ENCODE results near the gene STYXL2. TPM values are rescaled to one million over a fixed set of nuclear protein-coding genes. Genes with fewer than 3 reads are reported as not detected.

Gene STYXL2
- total RNA-seq (not detected in 2 replicates), polyA plus RNA-seq (not detected in 2 replicates), polyA minus RNA-seq (not detected in 2 replicates), Bru-seq, nascent RNA (not detected), BruChase-seq, experiment 1, labeled RNA remaining after a 6-hour chase (not detected), BruChase-seq, experiment 2, labeled RNA remaining after a 2-hour chase (not detected)
- not detected in 2 replicates for polyA plus RNA-seq (2011; cell fraction: cytosol; rRNA removed)
- not detected in 2 replicates for polyA plus RNA-seq (2011; cell fraction: nucleus; rRNA removed)
- not detected in 2 replicates for polyA plus RNA-seq (2012)
- not detected for polyA minus RNA-seq (2011; cell fraction: cytosol; rRNA and poly(A)+ RNA removed)
- not detected in 2 replicates for polyA minus RNA-seq (2011; cell fraction: nucleus; rRNA and poly(A)+ RNA removed)
- long read RNA-seq = 0 reads

DNA sequence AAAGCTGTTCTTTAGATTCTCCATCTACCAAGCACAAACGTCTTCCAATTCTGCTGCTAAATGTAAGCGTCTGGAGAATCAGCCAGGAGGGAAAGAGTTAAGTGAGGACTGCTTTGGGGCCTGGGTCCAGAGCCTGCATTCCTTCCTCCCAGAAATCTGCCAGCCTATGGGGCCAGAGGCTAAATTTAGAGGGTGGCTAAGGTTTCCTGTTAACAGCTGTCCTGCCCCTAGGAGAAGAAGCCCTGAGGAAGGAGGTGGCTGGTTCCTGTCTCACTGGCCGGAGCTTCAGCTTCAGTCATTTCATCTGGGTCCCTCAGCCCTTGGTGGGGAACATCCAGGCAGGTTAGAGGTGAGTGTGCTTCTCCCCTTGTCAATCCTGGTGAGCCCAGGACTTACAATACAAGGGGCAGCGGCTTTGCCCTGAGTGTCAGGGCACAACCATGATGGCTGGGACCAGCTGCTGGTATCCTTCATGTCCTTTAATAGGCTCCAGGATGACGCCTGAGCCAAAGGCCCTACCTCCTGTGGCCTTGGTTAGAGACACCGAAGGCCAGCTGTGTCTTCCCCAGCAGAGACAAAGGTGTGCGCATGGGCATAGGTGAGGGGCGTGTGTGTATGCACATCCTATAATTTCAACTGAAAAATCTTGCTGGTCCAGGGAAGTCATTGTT is at the start of gene STYXL2:
Gene STYXL2 (plus strand): TSS at position 230 of the 671 bp plus-strand sequence. CDS start 775 bp downstream, outside the sequence.
- Histone ChIP-seq H3K4me1 (ENCODE audit: control insufficient read depth, extremely low read depth, insufficient read depth, low read length) (no peaks in the 10 kb centered on the region), H3K9me1 (replicated peaks; ENCODE audit: control insufficient read depth, extremely low read depth, insufficient read depth, low read length) (no peaks in the 10 kb centered on the region), H3K9ac (replicated peaks; ENCODE audit: extremely low read depth, insufficient read depth, low read length) (no peak within 1 kb of the TSS), H2AFZ (ENCODE audit: low read depth, low read length) (no peak within 1 kb of the TSS), H4K20me1 (replicated peaks; ENCODE audit: control insufficient read depth, extremely low read depth, insufficient read depth, low read length) (no peaks in the 10 kb centered on the region), H3K27ac (ENCODE audit: insufficient read depth, low read depth, low read length) (no peak within 1 kb of the TSS), H3K4me2 (ENCODE audit: insufficient read depth, low read length) (no peak within 1 kb of the TSS), H3K4me3 (replicated peaks in 1 of 3; ENCODE audit: insufficient read depth in 1 of 3, low read depth in 1 of 3, low read length in 3 of 3) (no peak within 1 kb of the TSS), H3K36me3 (ENCODE audit: control insufficient read depth in 2 of 2, extremely low read depth in 1 of 2, insufficient read depth in 2 of 2, low read length in 2 of 2) (no peaks in the 10 kb centered on the region), H3K9me3 (replicated peaks; ENCODE audit: control insufficient read depth, insufficient read depth, low read length) (no peaks in the 10 kb centered on the region), H3K27me3 (ENCODE audit: control insufficient read depth in 2 of 2, insufficient read depth in 2 of 2, low read length in 2 of 2) (no peaks in the 10 kb centered on the region), H3K79me2 (ENCODE audit: control insufficient read depth, insufficient read depth, low read length) (no peaks in the 10 kb centered on the region)
- DNase-seq (ENCODE audit: low read depth, low spot score) (no peak), FAIRE-seq (no peak)
- intact Hi-C loops (cut with micrococcal nuclease) (no loop called here), dilution Hi-C loops (cut with MboI; ENCODE audit: extremely low pct_ligation_motif_present, low sequenced_read_pairs) (no loop called here)
- no peak for TF ChIP-seq POLR2A (IDR thresholded peaks at IDR 0.05; ENCODE audit: low read depth, low read length)
- ChIA-PET CTCF (no interaction called here), POLR2A (no interaction called here)
- BruUV-seq (replicated peaks) = no TSS peak

DNA sequence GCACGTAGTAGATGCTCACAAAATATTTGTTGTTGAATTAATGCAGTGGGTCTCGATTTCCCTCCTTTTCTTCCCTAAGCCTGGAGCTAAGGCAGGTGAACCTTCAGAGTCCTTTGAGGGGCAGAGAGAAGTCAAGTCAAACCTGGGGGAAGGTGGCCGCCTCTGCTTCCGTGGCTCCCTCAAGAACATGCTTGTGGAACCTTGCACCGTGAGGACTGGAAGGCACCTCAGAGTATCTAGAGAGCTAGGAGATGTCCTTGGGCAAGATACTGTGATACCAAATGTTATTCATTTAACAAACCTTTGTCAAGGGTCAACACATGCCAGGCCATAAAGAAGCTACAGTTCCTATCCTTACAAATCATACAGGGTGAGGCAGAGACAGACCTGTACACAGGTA is 42.0 kb upstream of the STYXL2 start:
- no peaks in the 10 kb centered on the region for H3K9me1 ChIP-seq (replicated peaks; ENCODE audit: control insufficient read depth, extremely low read depth, insufficient read depth, low read length)
- no peaks in the 10 kb centered on the region for H3K36me3 ChIP-seq (ENCODE audit: control insufficient read depth in 2 of 2, extremely low read depth in 1 of 2, insufficient read depth in 2 of 2, low read length in 2 of 2)
- no peak for TF ChIP-seq POLR2A (IDR thresholded peaks at IDR 0.05; ENCODE audit: low read depth, low read length)
- TF ChIP-seq, protein P1, sequence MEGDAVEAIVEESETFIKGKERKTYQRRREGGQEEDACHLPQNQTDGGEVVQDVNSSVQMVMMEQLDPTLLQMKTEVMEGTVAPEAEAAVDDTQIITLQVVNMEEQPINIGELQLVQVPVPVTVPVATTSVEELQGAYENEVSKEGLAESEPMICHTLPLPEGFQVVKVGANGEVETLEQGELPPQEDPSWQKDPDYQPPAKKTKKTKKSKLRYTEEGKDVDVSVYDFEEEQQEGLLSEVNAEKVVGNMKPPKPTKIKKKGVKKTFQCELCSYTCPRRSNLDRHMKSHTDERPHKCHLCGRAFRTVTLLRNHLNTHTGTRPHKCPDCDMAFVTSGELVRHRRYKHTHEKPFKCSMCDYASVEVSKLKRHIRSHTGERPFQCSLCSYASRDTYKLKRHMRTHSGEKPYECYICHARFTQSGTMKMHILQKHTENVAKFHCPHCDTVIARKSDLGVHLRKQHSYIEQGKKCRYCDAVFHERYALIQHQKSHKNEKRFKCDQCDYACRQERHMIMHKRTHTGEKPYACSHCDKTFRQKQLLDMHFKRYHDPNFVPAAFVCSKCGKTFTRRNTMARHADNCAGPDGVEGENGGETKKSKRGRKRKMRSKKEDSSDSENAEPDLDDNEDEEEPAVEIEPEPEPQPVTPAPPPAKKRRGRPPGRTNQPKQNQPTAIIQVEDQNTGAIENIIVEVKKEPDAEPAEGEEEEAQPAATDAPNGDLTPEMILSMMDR (IDR thresholded peaks at IDR 0.05; ENCODE audit: extremely low read depth in 1 of 2, insufficient read depth in 1 of 2, low read depth in 1 of 2, low read length in 2 of 2) = no peak
- H3K27me3 ChIP-seq (ENCODE audit: control insufficient read depth in 2 of 2, insufficient read depth in 2 of 2, low read length in 2 of 2) = no peaks in the 10 kb centered on the region
- no TSS peak for BruUV-seq (replicated peaks)
- H2AFZ ChIP-seq (ENCODE audit: low read depth, low read length) = no peak overlapping the region
- POLR2A ChIA-PET = no interaction called here
- no peaks in the 10 kb centered on the region for H3K79me2 ChIP-seq (ENCODE audit: control insufficient read depth, insufficient read depth, low read length)
- no peaks in the 10 kb centered on the region for H3K4me1 ChIP-seq (ENCODE audit: control insufficient read depth, extremely low read depth, insufficient read depth, low read length)
- H3K9me3 ChIP-seq (replicated peaks; ENCODE audit: control insufficient read depth, insufficient read depth, low read length) = no peaks in the 10 kb centered on the region
- intact Hi-C loops (cut with micrococcal nuclease) (no loop called here), dilution Hi-C loops (cut with MboI; ENCODE audit: extremely low pct_ligation_motif_present, low sequenced_read_pairs) (no loop called here)
- CTCF ChIA-PET = interaction anchor here (1.4 kb wide), 2 partner anchors 9 to 141 kb away, joined by 4 to 5 read pairs; no protein-coding TSS in a partner anchor
- H3K4me3 ChIP-seq (replicated peaks in 1 of 3; ENCODE audit: insufficient read depth in 1 of 3, low read depth in 1 of 3, low read length in 3 of 3) = no peak overlapping the region
- no peak overlapping the region for H3K4me2 ChIP-seq (ENCODE audit: insufficient read depth, low read length)
- DNase-seq (ENCODE audit: low read depth, low spot score) = no peak
- H3K27ac ChIP-seq (ENCODE audit: insufficient read depth, low read depth, low read length) = no peak overlapping the region
- no peak for FAIRE-seq
- no peaks in the 10 kb centered on the region for H4K20me1 ChIP-seq (replicated peaks; ENCODE audit: control insufficient read depth, extremely low read depth, insufficient read depth, low read length)
- no peak overlapping the region for H3K9ac ChIP-seq (replicated peaks; ENCODE audit: extremely low read depth, insufficient read depth, low read length)

Data from endothelial cell of umbilical vein (primary cell).